NOMO-1 treated with DMSO at 0.1 percent for 48 hours (cell line): ENCODE measurements around the gene CAMK1G.
A peak's percentile ranks its signal among the peaks of the same experiment; 100 is the strongest.

Source experiments
- DNase-seq: peaks from one replicate; lab custom pipeline; 2025; ENCODE audit not compliant: unreplicated experiment; lab: John Stamatoyannopoulos, UW

The CAMK1G gene

GRCh38 chr1:209618291-209618690, 34.8 kb downstream of the CAMK1G start:
- DNase-seq: no peak

DNA sequence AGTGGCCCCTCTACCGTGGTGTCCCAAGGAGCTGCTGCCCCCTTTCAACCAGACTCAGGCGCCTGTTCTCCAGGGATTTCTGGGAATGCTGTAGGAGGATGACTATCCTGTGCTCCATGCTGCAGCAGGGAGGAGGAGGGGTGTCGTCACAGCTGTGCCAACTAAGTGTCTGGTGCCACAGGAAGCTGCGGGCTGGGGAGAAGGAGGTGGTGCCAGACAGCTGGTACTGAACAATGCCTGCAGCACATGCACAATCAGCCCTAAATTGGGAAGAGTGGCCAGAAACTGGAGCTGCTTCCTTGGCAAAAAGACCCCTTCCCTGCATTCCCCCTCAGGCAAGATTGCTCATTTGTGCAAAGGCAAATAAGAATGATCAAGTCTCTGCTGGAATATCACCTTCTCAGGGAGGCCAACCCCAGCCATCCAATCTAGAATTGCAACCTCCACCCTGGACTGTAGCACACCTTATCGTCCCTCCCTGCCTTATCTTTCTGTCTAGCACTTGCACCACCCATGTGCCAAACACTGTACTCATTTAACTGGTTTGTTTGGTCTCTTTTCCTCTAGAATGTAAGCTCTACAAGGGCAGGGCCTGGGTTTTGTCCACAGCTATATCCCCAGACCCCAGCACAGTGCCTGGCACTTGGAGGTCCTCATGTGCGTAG, 35.4 kb downstream of the CAMK1G start:
- DNase-seq: no peak

DNA sequence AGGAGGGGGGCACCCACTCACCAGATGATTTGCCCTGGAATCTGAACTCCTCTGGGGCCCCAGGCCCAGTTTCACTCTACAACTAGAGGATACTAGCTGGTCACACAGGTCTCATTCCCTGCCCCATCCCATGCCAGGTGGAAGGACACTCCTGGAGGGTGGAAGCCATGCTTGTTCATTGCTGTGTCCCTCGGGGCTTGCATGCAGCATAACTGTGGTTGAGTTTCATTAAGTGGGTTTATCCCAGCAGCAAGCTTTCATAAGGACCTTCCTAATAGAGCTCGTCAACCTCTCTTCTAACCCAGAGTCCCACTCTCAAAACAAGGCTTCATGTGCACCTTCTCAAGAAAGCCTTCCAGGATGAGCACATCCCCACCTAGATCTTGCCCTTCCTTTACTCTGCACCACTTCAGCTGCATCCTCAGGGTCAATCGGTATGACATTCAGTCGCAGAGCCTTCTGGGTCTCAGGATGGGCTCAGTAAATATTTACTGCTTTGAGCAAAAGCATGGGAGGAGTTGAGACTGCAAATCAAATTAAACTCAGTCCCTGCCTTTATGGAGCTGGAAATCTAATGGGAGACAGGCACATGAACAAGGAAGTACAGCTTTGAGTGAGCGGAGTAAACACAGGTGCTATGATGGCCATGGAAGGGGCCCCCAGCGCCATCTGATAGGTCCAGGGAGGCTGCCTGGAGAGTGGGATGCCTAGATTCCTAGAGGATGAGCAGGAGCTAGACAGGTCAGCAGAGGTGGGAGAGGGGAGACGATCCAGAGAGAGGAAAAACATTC, 36.4 kb downstream of the CAMK1G start:
- no peak for DNase-seq

DNA sequence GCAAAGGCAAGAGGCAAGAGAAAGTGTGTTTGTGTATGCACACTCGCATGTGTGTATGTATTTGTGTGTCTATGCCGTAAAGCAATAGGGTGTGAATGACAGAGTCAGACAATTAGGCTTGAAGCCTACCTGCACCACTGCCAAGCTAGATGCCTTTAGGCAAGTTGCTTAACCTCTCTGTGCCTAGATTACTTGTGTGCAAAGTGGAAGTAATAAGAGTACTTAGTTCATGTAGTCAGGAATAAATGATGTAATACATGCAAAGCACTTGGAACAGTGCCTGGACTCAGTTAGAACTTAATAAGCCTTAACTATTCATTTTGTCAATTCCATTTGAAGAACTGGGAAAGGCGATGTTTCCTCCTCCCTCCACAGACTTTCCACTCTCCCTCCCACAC, 37.0 kb downstream of the CAMK1G start:
- DNase-seq: no peak

DNA sequence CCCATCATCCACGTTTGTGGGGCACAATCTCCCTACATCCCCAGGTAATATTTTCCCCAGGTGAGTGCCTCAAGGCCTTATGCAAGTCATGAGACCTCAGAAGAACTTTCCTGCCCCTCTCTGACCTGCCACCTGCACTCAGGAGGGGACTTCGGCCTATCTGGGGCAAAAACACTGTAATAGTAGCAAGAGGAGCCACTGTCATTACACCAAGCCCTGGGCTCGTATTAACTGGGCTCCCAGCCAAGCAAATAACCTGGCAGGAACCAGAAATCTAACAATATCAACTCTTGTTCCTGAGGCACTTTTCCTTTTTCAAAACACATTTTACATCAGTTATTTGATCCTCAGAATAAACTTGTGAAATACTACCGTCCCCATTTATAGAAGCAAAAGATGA, 37.8 kb downstream of the CAMK1G start:
- DNase-seq: no peak

DNA sequence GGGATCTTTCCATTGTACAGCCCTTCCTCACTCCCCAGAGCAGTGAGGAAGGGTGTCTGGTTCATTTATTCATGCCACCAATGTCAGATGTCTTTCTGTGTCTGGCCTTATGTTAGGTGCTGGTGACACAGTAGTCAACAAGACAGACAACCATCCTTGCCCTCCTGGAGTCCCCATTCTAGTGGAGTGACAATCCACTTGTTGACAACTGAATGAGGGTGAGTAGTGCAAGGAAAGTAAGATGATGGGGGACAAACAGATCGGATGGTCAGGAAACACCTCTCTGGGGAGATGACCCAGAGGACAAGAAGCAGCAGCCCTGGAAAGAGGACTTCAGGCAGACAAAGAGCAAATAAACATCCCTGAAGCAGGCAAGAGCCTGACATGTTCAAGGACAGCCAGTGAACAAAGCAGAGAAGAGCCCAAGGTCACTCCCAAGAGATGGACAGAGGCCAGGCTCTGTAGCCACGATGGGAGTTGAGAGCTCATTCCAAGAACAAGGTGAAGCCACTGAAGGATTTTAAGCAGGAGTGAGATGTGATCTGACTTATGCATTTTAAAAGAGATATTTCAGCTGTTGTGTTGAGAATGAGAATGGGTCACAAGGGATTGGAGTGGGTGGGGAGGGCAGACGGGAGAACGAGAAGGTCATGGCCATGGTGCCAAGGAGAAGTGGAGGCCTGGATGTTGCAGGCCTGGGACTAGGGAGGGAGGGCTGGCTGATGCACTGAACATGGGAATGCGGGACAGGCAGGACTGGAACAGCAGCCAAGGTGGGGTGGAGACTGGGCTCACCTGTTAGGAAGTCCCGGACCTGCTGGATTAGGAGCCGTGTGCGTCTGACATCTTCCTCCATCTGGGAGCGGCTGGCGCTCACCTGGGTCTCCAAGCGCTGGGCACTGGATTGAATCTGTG, 38.5 kb downstream of the CAMK1G start:
- DNase-seq: no peak

- no peak for DNase-seq
Observed at GRCh38 chr1:209622841-209623829, 39.6 kb downstream of the CAMK1G start.

DNA sequence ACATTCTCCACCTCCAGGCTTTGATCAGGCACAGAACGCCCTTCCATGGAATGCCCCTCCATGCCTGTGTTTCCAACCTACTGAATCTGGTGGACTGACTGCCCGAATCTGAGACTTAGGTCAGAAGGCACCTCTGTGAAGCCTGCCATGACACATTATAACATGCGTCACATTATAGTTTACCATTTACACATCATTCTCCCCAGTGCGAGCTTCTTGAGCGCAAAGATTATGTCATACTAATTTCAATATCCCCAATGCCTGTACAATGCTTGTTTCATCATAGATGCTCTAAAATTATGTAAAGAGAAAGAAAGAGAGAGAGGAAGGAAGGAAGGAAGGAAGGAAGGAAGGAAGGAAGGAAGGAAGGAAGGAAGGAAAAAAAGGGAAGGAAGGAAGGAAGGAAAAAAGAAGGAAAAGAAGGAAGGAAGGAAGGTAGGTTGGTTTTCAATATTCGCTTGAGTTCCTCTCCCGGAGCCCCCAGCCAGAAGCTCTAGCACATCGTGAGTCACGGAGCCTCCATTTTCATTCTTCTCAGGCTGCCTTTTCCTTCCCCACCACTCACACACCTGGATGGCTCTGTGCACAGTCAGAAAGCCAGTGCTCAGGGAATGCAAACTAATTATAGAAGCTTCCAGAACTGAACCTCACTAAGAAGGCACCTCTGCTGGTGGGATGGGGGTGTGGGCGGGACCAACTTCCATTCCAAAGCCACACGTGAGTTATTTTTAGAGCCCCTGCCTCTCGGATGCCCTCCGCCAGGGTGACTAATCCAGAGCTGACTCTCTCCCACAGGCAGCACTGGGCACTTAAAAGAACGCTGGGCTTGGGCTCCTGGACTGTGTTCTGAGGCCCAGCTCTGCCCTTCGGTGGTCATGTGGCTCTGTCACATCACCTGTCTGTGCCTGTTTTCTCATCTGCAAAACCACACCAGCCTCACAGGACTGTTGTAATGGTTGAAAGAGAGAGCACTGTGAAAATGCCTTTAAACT, 41.3 kb downstream of the CAMK1G start:
- no peak for DNase-seq

- DNase-seq: no peak
Observed at GRCh38 chr1:209625791-209626285, 42.3 kb downstream of the CAMK1G start.

DNA sequence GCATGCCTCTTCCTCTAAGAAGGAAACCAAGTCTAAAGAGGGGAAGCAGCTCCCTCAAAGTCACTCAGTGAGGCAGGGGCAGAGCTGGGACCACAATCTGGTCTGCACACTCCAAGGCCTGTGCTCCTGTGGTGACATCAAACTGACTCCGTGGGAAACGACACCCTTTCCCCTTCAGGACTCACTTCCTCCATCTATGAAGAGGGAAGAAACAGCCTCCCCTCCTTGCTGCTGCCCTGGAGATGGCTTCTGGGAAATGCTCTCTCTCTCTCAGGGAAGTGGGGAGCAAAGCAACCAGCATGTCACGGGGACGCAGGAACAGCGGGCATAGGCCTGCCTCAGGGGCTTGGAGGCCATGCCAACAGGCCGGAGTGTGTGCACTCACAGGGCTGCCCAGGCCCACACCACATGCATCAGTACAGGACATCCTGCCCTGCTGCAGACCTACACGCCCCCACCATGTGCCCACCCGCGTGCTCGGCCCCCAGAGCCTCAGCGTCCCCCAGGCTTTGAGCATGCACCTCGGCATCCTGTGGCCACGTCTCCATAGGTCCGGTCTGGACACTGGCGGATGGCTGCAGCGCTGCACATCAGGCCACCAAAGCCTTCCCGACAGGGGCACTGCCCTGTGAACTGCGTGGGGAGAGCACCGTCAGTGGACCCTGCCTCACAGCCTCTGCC, 43.0 kb downstream of the CAMK1G start:
- DNase-seq: no peak

DNA sequence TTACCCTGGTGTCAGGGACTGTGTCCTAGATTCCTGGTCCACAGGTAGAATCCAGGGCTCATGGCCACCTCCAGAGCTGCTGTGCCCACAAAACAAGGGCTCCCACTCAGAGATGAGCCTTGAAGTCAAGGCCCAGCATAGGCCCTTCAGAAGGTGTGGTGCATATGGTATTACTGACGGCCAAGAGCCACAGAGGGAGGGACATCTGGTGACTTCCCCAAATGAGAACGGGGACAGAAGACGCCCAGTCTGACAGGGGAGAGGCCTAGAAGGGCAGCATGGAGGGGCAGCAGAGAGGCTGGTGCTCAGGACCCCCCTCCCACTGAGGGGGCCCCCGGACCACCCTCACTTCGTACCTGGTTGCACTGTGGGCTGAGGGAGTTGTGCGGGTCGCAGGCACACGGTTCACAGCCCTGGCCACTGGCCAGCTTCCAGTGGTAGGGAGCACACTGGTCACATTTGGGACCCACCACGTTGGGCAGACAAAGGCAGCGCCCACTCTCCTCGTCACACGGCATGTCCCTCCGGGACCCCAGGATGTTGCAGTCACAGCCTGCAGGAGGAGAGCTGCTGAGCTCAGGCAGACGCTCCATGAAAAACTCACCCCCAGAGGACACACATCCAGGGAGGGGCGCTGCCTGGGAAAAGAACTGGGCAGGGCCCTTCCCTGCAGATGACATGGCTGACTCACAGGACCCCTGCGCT, 43.7 kb downstream of the CAMK1G start:
- peak; percentile 57 for DNase-seq

GRCh38 chr1:209627732-209628196, 44.2 kb downstream of the CAMK1G start:
- peak; percentile 47 for DNase-seq

DNA sequence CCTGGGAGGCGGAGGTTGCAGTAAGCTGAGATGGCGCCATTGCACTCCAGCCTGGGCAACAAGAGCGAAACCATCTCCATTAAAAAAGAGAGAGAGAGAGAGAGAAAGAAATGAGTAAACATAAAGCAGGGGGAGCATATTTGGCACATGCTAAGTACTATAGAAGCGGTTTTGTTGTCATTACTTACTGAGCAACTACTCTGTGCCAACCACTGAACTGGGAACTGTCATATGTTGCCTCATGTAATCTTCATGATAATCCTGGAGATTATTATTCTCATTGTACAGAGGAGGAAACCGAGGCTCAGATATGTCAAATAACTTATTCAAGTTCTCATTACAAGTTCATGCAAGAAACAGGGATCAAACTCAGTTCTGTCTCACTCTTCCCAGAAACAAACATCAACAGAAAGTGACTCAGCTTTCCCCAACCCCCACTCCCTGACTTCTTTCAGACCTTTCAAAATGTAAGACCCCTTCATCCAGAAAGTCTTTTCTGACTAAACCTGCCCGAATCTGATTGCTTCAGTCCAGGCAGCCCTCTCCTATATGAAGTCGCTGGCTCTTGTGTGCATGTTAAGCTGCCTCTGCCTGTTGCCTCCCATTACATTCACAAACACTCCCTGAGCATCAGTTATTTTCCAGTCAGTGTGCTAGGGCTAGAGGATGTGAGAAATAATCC, 45.2 kb downstream of the CAMK1G start:
- DNase-seq: no peak

DNA sequence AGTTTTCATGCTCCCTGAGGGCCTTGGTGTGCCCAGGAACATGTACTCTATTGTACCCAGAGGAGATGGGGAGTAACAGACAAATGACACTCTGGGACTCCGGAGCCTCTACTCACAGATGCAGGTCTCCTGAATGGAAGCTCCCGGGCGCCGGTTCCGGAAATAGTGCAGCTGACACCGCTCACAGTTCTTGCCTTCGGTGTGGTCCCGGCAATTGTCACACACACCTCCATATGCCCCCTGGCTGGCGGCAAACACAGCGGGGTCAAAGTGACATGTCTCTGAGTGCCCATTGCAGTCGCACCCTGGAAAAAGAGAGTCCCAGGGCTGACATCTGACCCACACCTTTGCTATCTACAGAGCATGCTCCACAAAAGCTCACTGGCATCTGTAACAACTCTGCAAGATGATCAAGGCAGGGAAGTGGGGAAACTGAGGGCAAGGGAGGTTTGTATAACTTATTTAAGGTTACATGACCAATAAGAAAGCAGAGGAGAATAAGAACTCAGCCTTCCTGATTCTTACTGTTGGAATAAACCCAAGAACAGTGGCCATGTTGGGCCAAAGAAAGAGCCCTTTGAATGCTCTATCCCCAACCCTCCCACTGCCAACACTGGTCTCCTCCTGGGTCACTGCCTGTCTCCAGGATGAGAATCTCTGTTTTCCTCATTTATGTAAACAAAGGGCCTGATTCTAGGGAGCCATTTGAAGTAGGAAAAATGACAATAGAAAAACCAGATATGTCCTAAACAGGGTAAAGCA, 46.3 kb downstream of the CAMK1G start:
- no peak for DNase-seq

- DNase-seq: no peak
Observed at GRCh38 chr1:209630383-209631225, 47.1 kb downstream of the CAMK1G start.
